IPS DF 19.7 (cell line): ENCODE measurements around the gene SOCS2.
A peak's percentile ranks its signal among the peaks of the same experiment; 100 is the strongest.
"Not testable (repeated sequence)": the region's sequence is repeated elsewhere in the genome, so short reads cannot be mapped to it uniquely, and the experiment has no call there.

ENCODE experiments used
- DNase-seq: peaks from one replicate; pipeline ENCODE4 v3.0.0-alpha.2; 2013; ENCODE audit warnings: low read depth, low spot score

Gene SOCS2

DNA sequence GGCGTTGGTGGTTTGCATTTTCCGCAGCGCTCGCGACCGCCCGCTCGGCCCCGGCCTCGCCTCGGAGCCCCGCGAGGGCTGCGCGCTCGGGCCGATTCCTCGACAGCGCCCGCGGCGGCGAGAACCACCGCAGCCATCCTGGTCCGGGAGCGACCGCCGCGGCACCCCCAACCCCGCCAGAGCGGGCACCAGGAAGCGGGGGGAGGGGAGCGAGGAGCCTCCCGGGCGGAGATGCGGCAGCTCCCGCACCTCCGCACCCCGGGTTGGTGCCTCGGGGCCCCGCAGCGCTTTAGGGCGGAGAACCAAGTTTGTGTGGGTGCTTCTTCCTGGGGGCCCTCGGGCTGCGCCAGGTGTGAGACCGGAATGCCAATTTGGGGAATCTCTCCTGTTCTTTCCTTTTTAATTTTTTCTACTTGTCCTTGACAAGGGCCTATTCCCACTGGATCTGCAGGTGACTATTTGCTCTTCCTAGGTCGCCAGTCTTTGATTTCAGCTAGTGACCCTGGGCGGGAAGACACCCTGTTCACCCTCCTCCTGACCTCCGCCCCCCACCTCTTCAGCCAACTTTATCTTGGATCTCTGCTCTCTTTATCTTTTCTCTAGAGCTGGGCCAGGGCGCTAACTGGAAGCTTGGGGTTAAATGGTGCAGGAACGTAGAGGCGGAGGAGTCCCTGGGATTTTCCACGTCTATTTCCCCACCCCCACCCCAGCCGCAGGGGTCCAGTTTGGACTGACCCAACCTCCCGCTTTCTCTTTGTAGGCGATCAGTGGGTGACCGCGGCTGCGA is at the start of gene SOCS2:
TSS of gene SOCS2 (plus strand) at position 751 of the 787 bp plus-strand sequence. CDS start 223 bp downstream, outside the sequence.
- no peak for DNase-seq

DNA sequence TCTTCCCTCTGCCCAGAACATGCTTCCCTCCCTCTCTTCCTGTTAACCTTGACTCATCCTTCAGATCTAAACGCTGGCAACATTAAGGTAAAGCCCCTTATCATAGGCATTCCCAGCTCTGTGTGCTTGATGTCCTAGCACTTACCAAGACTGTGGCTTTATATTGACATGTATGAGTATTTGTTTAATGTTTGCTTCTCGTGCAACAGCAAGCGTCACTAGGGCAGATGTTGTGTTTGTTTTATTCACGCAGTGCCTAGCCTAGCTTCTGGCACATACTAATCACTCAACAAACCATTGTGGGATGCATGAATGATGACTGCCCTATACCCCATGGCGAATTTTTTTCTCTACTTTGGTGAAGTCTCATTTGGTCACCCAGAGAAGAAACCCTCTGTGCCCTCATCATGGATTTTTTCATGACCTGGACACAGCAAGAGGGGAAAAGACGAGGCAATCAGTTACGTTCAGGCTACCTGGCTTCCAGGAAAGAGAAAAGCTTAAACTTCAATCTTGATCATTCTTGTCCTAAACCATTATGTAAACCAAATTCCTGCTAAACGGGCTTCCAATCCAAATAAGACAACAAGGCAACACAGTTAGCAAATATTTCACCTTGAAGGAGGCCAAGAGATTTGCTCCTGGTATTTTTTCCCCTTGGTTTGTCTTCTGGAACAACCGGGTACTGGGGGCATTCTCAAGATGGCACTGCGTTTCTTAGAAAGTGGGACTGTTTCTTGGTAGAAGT is 47.9 kb upstream of the SOCS2 start:
- no peak for DNase-seq

- DNase-seq, result no peak
These were observed 45.6 kb upstream of the SOCS2 start for GRCh38 chr12:93526786-93527428.

DNA sequence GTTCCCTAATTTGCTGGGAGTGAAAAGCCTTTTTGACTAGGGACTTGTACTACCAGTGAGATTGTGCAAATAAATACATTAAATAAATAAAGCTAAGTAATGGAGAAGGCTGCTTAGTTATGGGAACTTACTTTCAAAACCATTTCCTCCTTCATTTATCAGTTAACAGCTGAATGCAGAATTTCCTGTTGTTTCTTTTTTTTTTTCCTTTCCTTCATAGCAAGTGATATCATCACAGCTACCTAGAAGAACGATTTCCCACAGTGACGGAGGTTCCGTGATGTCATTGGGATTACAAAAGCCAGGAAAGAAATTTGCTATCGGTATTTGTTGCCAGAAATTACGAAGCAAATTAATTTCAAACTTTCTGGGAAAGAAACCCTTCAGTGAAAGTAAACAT is 42.1 kb upstream of the SOCS2 start:
- no peak for DNase-seq

- no peak for DNase-seq
These were observed 39.2 kb upstream of the SOCS2 start for GRCh38 chr12:93533310-93533709.

GRCh38 chr12:93536111-93536765 is 36.2 kb upstream of the SOCS2 start:
- no peak for DNase-seq

- DNase-seq, result no peak
These were observed 35.5 kb upstream of the SOCS2 start for GRCh38 chr12:93536766-93537488.

GRCh38 chr12:93537769-93538168 is 34.7 kb upstream of the SOCS2 start:
- peak; percentile 20 for DNase-seq

- no peak for DNase-seq
These were observed 32.7 kb upstream of the SOCS2 start for GRCh38 chr12:93539821-93540220.

GRCh38 chr12:93540466-93540865 is 32.0 kb upstream of the SOCS2 start:
- no peak for DNase-seq

- DNase-seq, result no peak
These were observed 30.8 kb upstream of the SOCS2 start for GRCh38 chr12:93541578-93542225.

DNA sequence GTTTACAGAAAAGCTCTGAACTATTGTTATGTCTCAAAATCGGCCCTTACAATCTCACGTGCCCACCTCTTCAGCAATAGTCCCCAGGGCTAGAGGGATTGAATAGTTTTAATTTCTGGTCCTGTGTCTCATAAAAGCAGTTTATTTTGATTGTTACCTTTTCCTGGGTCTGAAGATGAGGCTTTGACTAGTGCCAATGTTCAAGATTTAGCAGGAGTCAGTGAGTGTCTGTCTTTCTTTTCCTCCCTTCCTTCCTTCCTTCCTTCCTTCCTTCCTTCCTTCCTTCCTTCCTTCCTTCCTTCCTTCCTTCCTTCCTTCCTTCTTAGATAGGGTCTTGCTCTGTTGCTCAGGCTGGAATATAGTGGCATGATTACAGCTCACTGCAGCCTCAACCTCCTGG is 24.7 kb upstream of the SOCS2 start:
- no peak for DNase-seq

DNA sequence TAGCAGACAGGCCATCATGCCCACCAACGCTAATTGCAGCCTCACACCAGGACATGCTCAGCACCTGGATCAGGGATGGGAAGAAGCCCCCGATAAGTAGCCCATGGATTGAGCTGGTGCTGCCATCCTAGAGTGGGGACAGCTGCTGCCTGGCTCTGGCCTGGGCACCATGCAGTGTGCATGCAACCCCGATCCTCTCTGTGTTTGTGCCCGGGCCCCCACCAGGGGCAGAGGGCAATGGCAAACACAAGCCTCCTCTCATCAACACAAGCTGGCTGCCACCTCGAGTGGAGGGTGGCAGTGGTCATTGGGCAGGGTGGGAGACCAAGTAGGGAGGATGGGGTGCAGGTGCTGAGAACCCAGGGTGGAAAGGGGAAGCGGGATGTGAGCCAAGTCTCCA is 23.3 kb upstream of the SOCS2 start:
- DNase-seq, result no peak

GRCh38 chr12:93550748-93551611 is 21.5 kb upstream of the SOCS2 start:
- no peak for DNase-seq

DNA sequence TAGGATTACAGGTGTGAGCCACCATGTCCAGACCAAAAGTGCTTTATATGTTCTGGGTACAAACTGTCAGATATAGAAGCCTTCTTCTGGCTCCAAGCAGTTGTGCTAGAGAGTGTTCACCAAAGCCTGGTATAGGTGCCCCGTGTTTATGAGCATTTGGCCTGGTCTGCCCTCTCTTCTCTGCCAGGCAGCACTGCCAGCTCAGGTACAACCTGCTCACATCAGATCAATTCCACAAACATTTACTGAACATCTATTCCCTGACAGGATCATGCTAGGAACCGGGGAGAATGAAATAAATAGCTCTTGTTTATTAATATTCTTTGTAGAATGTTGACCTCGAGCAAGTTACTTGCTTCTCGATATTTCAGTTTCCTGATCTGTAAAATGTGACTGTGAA is 20.0 kb upstream of the SOCS2 start:
- no peak for DNase-seq

GRCh38 chr12:93557879-93558278 is 14.6 kb upstream of the SOCS2 start:
- DNase-seq, result not testable (repeated sequence)

DNA sequence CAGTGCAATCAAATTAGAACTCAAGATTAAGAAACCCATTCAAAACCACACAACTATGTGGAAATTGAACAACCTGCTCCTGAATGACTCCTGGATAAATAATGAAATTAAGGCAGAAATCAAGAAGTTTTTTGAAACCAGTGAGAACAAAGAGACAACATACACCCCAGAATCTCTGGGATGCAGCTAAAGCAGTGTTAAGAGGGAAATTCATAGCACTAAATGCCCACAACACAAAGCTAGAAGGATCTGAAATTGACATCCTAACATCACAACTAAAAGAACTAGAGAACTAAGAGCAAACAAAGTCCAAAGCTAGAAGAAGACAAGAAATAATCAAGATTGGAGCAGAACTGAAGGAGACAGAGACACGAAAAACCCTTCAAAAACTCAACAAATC is 13.8 kb upstream of the SOCS2 start:
- not testable (repeated sequence) for DNase-seq

DNA sequence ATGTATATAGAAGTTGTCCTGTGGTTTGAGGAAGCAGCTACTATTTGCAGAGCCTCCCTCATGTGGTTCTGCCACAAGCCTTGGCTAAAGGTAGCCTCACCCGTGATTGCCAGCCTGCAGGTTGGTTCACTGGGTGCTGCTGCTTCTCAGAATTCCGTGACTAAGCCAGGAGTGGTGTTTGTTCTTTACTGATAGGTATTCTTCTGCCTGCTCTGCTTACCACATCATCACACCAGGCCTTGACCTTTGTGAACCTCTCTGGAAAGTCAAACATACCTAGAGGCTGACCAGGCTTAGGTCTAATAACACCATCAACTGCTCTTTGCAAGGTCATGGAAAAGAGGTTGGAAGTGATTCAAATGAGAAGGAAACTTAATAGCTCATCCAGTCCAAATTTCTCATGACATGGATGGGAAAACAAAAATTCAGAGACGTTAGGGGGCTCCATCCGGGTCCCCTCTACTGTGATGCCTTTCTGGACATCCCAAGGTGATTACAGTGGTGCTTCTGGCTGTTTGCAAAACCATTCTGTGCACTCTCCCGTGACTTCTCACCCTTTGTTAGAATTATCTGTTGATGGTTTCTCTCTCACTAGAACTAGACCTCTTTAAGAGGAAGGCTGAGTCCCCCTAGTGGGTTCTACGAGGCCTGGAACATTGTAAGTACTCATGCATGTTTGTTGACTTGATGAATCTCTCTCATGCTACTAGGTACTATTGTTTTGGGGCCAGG is 8.5 kb upstream of the SOCS2 start:
- no peak for DNase-seq

- DNase-seq, result no peak
These were observed 6.7 kb upstream of the SOCS2 start for GRCh38 chr12:93565760-93566159.
